Measurements from ENCODE around the gene DENND4A.
"Not testable (repeated sequence)": the region's sequence is repeated elsewhere in the genome, so short reads cannot be mapped to it uniquely, and the experiment has no call there.

The DENND4A gene

DNA sequence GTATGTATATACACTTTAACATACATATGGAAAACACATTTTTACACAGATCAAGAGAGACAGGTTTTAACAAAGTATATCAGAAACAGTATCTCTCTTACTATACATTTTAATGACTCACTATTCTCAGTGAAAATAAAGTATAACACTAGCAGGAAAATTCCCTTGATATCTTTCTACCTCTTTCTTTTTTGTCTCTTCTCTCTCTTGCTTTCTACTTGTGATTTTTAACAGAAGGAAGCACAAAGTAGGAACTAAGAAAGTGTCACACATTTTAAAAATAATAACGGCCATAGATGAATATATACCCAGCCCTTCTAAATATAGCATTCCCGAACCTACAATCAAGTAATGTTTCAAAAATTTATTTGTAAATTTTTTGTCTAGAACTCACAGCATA lies 4.8 kb downstream of the DENND4A start:
- DNase-seq: no peak

DNA sequence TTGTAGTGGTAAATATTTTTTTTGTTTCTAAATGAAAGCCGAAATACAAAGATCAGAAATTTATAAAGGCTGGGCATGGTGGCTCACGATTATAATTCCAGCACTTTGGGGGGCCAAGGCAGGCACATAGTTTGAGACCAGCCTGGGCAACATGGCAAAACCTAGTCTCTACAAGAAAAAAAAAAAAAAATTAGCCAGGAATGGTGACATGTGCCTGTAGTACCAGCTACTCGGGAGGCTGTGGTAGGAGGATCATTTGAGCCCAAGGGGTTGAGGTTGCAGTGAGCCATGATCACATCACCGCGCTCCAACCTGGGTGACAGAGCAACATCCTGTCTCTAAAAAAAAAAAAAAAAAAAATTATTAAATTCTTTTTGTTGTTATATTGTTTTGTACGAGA lies 6.9 kb downstream of the DENND4A start:
- no peak for DNase-seq

DNA sequence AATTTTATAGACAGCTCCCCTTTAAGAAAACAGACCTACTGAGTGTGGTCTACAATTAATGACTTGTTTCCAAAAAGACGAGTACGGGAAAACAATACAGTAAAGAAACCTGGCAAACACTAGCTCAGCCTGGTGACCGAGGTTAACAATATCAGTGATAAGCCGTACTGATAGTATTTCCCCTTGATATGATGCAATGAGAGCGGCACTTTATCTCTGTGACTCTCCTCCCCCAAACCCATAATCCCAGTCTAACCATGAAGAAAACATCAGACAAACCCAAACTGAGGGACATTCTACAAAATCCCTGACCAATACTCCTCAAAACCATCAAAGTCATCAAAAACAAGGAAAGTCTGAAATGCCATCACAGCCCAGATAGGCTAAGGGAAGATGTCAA lies 8.2 kb downstream of the DENND4A start:
- DNase-seq: no peak

DNA sequence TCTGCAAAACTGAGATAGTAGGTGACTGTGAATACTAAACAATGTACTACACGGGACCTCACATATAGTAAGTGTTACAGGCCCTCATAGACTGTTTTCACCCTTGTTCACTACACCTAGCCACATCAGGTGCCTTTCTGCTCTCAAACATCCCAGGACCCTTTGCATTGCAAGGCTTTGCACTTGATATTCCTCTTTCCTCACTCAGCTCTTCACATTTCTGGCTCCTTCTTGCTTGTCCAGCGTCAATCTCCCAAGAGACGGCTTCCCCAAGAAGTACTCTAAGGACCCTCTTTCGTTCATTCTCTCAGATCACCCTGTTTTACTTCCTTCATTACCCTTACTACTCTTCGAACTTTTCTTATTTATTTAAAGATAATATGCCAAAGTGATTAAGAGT lies 10.0 kb downstream of the DENND4A start:
- DNase-seq: no peak

DNA sequence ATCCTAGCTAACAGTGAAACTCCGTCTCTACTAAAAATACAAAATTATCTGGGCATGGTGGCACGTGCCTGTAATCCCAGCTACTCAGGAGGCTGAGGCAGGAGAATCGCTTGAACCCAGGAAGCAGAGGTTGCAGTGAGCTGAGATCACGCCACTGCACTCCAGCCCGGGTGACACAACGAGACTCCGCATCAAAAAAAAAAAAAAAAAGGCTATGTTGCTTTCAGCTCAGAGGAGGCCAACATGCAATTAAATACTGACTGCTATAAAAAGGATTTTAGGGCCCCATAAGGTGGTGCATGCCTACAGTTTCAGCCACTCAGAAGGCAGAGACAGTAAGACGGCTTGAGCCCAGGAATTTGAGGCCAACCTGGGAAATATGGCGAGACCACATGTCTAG lies 13.4 kb downstream of the DENND4A start:
- not testable (repeated sequence) for DNase-seq

DNA sequence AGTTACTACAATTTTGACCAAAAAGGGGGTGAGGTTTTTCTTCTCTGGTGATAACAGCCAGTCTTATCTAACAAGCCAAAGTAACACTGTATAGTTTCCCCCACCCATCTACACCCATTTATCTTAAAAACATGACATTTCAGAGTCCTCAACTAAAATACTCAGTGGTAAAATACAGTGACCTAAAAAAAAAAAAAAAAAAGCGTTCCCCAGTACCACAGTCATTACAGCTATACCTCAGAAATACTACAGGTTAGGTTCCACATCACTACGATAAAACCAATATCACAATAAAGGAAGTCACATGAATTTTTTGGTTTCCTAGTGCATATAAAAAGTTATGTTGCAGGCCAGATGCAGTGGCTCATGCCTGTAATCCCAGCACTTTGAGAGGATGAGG lies 13.8 kb downstream of the DENND4A start:
- no peak for DNase-seq

DNA sequence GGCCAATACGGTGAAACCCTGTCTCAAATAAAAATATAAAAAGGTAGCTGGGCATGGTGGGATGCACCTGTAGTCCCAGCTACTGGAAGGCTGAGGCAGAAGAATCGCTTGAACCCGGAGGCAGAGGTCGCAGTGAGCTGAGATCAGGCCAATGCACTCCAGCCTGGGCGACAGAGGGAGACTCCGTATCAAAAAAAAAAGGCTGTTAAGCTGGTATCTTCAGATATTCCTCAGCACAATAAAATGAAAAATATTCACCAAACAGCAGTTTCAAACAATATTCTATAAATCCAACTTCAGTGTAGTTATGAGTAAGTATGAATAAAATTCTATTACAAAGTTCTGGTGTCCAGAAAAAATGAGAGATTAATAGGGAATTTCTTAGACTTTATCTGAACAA lies 14.2 kb downstream of the DENND4A start:
- no peak for DNase-seq

DNA sequence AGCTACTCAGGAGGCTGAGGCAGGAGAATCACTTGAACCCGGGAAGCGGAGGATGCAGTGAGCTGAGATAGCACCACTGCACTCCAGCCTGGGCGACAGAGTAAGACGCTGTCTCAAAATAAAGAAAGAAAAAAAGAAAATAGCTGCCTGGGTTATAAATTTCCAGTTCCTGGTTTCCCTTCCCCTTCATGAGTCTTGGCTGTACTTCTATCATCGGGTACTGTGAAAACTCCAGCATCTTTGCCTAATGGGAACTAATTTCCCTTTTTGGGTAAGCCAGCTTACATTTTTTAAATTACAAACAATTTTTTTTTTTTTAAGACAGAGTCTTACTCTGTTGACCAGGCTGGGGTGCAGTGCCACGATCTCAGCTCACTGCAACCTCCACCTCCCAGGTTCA lies 15.0 kb downstream of the DENND4A start:
- DNase-seq: no peak

DNA sequence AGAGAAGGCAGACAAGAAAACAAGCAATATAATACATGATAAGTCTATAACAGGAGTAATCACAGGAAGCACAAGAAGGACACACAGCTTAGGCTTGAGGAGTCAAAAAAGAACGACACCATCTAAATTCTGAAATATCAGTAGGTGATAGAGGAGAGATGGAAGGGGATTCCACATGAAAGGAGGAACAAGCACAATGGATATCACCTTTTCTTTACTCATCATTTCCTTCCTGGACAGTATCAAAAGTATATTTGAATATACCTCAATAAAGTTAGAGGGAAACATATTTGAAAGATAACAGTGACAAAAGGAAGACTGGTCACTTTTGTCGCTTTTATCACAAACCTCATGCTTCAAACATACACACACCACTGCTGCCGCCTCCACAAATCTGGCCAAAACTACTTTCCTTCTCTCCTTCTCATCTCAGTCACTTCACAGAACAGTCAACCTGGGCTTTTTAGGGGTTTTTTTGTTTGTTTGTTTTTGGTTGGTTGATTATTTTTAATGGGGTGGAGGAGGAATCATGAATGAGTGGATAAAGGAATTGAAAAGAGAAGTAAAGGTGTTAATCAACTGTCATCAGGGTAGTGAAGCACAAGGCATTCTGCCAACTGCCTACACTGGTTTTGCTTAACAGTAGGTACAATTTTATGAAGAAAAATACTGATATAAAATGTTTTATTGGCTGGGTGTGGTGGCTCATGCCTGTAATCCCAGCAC lies 18.5 kb downstream of the DENND4A start:
- DNase-seq: no peak

DNA sequence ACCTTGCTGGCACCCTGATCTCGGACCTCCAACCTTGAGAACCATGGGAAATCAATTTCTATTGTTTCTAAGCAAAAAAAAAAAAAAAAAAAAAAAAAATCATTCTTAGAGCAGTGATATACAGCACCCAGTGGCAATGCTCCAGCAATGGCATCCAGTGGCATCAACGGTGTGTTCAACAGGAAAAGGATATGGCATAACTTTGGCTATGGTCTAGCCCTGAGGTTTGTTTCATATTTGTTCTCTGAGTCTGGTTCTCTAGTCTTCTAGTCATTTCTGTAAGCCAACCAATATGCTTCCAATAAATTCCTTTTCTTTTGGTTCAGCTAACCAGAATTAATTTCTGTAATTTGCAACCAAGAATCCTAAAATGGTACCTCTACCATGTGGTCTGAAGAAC lies 19.2 kb downstream of the DENND4A start:
- DNase-seq: no peak

DNA sequence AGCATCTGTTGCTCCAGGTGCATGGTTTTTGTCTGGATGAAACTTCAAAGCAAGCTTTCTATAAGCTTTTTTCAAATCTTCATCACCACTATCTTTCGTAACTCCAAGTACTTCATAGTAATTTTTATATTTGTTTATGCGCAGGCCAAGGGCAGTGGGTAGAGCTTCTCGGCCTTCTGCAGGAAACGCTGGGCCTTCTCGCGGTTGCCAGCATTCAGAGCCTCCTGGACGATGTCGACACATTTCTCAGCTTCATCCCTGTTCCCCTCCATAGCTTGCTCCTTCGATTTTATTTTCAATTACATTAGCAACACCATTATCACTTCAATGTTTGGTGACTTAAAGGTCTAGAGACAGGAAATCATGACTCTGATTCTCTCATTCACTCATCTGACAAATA lies 20.2 kb downstream of the DENND4A start:
- DNase-seq: peak; percentile 31

DNA sequence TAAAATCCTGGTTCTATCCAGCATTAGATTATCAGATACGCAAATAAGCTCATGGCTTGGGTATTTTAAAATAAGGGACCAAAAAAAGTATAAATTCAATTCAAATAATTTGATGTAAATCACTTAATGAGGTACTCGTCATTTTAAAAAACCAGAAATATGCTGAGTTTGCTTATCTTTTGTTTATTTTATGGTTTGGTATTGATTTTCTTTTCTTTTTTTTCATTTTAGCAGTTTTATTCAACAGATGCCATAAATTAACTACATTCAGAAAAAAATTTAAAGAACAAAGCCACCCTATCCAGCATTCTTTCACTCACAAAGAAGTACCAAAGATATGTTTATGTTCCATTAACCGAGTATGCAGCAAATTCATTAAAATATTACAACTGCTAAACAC lies 22.6 kb downstream of the DENND4A start:
- no peak for DNase-seq

DNA sequence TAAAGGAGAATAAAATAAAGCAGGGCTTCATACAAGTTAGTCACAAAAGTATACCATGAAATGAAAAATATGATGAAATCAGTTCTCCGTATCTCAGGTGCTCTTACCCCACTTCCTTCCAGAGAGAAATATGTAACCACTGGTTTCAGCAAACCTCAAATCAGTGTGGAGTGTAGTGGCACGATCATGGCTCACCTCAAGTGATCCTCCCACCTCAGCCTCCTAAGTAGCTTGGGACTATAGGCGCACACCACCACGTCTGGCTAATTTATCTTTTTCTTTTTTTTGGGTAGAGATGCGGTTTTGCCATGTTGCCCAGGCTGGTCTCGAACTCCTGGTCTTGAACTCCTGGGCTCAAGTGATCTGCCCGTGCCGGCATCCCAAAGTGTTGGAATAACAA lies 24.2 kb downstream of the DENND4A start:
- no peak for DNase-seq

DNA sequence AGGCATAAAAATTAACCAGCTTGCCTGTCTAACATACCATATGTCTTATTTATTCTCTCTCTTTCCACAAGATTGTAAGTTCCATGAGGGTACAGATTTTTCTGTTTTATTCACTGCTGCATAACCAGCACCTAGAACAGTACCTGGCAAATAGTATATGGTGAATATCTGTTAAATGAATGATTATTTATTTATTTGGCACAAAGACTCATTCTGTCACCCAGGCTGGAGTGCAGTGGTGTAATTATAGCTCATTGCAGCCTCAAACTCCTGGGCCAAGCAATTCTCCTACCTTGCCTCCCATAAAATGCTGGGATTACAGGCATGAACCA lies 24.9 kb downstream of the DENND4A start:
- DNase-seq: no peak

DNA sequence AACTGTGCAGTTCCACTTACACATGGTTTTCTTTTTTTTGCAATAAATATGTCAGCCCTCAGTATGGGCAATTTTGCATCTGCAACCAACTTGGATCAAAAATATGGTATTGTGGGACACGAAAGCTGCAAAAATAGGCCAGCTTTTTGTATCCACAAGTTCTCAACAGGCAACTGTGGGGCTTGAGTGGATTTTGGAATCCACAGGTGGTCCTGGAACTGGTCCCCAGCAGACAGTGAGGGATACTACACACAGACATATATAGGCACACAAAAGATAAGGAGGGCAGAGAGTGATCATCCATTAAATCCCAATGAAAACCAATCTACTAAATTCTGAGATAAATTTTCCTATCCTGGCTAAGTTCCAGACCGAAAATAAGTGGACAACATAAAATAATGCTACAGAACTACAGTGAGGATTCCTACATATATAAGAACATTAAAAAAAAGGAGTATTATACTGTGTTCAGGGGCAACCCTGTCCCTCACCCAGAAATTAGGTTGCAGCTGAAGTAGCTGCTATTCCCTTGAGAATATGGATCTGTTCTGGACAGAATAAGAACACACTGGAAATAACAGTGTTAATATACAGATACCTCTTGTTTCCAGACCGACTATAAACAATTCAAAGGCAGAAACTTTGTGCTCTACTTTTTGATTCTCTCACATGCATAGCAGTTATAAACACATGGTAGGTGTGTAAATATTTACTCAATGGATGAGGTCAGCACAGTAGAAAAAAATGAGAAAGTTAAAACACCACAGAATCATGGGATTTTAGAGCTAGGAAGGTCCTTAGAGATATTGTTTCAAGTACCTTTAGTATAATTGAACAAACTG lies 25.4 kb downstream of the DENND4A start:
- DNase-seq: no peak

DNA sequence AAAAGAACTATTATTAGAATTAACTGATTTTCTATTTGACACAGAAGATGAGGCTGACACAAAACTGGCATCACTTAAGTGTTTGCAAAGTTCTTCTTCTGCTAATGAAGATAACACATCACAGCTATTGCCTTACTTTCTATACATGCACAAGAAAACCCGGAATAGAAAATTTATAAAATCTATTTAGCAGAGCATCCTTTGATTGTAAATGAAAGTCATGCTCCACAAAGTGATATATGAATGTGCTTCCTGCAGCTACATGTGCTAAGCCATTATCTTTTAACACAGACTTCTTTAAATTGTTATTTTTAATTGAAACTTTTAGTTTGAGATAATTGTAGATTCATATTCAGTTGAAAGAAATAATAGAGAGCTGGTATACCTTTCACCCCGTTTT lies 27.0 kb downstream of the DENND4A start:
- DNase-seq: no peak

DNA sequence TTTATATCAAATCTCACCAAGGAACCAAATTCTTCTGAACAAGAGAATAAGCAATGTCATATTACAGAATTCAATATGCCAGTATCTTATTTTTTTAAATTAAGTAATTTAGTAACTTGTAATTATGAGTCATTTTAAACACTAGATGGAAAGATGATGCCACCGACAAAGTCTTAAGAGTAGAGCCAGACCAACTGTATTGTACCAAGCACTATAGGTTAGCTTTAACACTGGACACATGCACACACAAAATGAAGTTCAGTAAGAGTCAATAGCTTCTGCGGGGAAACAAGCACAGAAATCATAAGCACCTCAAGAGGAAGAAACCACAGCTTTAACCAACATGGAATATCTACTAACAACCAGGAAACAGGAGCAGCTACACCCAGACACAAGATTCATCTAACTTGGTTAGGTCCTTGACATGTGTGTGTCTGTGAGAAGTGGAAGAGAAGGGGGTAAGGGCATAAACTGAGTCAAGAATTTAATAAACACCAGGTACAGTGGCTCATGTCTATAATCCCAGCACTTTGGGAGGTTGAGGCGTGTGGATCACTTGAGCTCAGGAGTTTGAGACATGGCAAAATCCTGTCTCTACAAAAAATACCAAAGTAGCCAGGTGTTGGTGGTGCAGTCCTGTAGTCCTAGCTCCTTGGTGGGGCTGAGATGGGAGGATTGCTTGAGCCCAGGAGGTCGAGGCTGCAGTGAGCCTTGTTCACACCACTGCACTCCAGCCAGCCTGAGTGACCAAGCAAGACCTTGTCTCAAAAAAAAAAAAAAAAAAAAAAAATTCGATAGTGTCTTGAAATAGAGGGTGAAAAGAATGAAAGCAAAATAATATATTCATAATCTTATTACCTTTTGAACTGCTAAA lies 28.9 kb downstream of the DENND4A start:
- DNase-seq: no peak

DNA sequence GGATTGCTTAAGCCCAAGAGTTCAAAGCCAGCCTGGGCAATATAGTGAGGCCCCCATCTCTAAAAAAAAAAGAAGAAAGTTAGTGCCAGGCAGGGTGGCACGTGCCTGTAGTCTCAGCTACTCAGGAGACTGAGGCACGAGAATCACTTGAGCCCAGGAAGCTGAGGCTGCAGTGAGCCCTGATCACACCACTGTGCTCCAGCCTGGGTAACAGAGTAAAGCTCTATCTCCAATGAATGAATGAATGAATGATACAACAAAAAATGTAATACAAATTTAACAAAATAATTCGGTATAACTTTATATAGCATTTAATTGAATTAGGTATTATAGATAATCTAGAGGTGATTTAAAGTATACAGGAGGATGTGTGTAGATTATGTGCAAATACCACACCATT lies 29.7 kb downstream of the DENND4A start:
- DNase-seq: no peak

DNA sequence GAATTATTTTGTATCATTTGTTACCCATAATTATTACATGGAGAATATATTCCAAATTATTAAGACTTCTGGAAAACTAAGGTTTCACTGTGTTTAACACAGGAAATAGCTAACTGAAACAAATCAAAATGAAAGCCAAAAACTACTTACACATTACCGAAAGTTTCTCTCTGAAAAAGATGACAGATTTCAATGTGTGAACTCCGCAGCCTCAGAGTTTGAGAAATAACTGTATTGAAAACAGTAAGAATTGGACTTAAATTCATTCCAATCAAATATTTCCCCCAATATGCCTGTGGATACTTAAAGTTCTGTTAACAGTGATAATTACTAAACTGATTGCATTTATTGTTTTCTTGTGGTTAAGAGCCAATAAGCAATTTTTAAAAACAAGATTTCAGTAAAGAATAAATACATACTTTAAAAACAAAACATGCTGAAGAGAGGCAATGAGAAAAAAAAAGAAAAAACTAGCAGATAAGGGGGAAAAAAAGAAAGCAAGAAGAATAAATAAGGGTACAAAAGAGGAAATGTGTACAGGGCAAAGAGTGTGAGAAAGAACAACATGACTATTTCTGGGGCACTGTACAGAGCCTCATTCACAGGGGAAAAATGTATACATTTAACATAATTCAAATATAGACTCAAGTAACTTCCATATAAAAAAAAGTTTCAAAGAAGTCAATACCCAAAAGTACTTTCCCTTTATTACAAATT lies 30.7 kb downstream of the DENND4A start:
- no peak for DNase-seq

DNA sequence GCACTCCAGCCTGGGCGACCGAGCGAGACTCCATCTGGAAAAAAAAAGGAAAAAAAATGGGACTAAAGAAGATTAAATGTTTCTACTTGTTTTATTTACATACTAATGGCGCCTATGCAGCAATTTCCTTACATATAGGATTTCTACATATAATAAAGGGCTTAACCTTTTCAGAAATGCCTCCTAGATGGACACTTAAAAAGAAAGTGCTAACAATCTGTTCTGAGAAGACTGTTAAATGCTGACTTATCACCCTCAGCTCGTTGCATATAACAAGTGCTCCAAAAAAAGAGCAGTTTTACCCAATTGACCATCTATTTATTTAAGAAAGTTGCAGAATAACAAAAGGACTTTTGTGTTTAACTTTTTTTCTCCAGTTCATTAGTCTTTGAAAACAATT lies 32.7 kb downstream of the DENND4A start:
- no peak for DNase-seq

DNA sequence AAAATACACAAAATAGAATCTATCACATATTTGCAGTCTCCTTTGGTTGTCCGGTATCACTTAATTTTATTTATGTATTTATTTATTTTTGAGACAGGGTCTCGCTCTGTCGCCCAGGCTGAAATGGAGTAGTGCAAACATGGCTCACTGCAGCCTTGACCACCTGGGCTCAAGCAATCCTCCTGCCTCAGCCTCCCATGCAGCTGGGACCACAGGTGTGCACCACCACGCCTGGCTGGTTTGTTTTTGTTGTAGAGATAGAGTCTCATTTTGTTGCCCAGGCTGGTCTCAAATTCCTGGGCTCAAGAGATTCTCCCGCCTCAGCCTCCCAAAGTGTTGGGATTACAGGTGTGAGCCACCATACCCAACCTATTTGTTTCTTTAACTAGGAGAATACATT lies 33.9 kb downstream of the DENND4A start:
- no peak for DNase-seq

DNA sequence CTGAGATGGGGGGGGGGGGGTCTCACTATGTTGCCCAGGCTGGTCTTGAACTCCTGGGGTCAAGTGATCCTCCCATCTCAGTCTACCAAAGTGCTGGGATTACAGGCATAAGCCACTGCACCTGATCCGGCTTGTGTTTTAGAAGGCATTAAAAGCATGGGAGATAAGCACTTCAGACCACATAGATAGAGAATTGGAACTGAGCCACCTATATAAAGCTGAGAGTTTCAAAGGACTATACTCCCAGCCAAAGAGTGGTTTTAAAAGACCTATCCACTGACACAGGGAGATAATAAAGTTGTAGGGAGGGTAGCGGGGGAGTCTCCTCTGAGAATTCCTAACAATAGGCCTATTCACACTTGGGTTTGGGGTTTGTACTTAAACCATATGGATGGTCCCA lies 34.8 kb downstream of the DENND4A start:
- DNase-seq: no peak

DNA sequence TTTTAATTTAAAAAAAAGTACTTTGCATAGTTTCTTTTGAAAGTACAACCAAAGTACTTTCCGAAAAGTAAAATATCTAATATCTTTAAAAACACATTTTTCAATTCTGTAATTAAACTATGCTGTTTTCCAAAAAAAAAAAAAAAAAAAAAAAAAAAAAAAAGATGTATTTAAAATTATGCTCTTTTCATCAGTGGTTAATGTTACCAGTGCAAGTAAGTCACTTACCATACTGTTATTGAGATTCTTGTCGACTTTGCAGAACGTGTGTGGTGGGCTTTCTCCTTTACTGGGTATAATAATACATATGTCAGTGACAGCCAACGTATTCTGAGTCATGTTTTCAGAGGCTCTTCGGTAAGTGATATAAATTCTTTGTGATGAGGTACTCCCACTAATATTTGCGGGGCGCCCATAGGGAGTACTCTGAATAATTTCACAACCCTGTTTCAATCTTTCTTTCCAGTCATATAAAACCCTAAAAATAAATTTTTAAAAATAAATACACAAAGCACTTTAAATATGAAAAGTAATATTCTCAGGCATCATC lies 39.9 kb downstream of the DENND4A start:
- no peak for DNase-seq
